Stimulated activated CD4-positive, alpha-beta T cell treated with anti-CD3 and anti-CD28 coated beads, TNF-alpha, amount 100 ng/mL, for 4 hours (primary cell): Measurements from ENCODE around the gene FRMPD4.

Experiments
- DNase-seq, 3 experiments: peaks; one replicate each; pipeline ENCODE4 v3.0.0-alpha.2; 2020; ENCODE audit warnings: low read depth in 3 of 3

Gene FRMPD4

DNA sequence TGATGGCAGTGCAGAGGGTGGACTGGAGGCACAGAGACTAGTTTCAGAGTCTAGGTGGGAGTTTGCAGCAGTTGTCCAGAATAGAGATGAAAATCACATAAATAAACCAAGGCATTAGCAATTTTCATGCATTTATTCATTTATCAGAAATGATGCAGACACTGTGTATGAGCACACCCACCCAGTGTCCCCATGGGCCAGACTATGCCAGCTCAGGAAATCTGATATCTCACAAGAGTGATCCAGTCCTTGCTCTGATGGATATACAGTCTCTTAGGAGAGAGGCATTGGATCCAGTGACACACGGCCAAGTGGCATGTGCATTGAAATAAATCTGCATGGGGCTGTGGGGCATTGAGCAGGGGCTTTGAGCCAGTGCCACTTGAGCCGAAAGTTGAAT, 228.2 kb downstream of the FRMPD4 start:
- DNase-seq = no peak

DNA sequence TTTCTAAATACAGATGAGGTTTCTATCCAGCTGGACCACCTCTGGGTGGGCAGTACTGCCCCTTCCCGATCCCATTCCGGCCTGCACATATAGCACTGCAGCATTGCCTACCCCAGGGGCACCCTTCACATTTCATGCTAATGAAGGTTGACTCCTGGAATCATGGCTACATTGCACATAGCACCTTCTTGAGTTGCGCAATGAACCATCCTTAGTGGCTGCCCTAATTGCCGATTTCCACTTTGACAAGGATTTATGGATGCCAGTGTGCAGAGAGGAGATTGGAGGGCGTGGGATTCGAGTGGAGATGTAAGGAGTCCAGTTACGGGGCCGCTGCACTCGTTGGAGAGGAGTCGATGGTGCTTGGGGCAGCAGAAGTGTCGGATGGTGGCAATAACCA, 229.0 kb downstream of the FRMPD4 start:
- no peak for DNase-seq

DNA sequence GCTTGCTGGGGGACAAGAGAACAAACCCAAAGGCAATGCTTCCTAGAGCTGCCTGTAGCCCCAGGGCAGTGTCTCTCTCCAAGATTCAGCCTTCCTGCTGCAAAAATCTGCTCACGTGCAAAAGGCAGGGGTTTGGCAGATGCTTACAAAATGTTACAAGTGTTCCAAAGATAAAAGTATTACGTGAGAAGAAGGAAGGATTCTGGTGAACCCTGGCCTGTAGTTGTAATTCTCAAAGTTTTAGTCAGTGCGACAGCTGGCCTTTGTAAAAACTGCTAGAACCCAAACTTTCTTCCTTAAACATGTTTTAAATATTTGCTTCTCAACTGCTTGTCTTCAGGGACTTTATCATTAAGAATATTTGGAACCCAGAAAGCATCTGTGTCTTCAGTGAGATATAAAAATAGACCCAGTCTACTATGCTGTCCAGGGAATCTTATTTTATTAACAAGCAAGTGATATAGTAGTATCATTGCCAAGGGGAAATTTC, 232.3 kb downstream of the FRMPD4 start:
- DNase-seq = no peak

DNA sequence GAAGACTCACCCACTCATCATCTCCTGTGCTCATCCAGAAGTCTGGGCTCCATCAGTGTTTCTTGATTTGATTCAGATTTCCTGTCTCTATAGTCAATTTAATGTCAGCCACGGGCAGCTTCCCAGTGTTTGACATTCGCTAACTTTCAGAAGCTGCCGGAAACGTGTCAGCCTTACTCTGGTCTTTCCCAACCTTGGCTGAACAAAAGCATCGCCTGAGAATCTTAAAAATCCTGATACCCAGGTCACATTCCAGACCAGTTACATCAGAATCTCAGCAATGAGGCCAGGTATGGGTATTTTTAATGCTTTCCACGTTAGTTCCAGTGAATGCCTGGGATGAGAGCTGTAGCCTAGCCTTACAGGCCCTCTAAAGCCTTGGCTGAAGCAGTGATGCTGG, 233.8 kb downstream of the FRMPD4 start:
- no peak for DNase-seq

DNA sequence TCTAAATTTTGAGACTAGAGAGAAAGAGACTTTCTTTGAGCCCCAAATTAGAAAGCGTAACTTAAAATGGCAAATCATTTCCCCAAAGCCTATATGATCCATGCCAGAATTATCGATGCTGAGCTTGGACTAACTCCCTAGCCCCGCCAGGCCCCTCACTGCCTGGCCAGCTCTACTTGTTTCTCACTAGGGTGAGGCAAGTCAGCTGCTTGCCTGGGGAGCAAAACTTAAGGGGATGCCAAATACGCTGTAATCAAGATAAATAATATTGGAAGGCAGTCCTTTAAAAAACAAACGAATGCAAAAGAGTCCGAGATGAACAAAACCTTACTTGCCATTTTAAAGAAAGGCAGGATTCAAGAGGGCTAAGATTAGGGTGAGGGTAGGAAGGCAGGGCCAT, 236.0 kb downstream of the FRMPD4 start:
- no peak for DNase-seq

DNA sequence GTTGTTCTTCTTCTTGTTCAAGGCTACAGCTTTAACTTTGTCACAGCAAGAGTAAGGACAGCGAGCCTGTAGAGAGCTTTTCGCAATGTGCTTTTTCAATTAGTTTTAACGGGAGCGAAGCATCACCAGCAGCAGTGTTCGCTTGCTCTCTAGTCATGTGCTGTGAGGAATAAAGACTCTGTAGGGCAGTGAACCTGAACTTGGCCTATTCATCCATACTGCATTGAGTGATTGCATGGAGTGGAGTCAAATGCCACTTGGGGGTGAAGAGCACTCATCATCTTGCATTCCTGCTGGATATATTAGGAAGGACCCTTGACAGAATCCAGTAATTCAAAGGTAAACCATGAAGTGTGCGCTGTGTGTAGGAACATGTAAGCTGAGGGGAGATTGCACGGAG, 240.0 kb downstream of the FRMPD4 start:
- DNase-seq = no peak

DNA sequence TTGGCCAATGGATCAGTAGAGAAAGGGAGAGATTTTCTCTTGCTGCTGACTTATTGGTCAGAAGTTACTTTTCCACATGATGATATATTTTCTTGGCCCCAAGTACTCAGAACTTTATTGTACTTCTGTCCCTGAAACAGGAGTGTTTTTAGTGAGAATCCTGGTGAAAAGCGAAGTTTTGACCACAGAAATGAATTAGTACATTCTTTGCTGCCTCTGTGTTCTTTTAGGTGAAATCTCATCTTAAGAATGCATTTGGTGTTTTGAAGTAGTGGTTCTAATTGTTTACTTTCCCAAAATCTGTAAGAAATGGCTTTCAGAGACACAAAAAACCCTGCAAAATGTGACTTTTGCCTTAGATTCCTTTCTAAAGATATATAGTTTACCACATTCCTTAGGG, 240.4 kb downstream of the FRMPD4 start:
- DNase-seq = no peak

DNA sequence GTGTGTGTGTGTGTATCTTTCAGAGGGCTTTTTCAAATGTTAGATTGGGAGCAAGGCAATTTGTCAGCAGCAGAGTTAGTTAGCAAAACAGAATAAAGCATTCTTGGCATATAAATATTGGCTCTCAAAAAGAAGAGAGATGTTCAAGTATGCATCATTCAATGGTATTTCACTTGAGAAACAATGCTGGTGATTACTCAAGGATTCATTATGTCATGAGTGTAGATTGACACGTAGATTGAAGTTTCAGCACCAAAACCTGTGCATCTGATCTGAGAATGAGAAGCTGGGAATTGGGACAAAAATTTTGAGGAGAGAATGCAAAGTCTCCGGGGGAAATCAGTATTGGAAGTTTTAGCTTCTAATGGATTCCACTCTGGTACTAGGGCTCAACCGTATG, 241.4 kb downstream of the FRMPD4 start:
- no peak for DNase-seq

DNA sequence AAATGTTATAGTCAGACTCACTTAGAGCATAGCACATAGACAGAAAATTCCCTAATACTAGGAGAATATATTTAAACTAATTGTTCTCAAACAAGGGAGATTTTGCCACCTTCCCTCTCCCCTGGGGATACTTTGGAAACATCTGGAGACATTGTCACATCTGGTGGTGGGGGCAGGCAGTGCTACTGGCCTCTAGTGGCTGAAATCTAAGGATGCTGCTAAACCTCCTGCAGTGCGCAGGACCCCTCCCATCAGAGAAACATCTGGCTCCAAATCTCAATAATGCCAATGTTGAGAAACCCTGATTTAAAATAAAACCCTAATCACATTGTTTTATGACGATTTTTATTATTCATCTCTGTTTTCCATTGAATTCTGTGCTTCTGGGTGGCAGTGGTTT, 244.9 kb downstream of the FRMPD4 start:
- DNase-seq = no peak

DNA sequence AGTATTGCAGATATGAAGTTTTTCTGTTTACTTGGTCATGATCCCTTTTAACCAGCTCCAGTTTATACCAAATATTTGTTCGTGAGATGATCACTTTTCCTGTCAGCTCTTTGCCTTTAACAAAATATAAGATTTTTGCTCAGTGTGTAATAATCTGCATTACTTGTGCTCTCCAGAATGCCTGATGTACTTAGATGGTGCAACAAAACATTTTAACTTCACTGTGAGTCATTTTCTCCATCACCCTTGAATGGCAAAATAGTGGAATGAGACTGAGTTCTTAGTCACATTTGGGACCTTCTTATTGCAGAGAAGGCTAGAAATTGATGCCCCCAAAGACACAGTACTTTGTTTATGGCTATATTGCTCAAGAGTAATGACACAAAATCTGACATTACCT, 252.0 kb downstream of the FRMPD4 start:
- no peak for DNase-seq

DNA sequence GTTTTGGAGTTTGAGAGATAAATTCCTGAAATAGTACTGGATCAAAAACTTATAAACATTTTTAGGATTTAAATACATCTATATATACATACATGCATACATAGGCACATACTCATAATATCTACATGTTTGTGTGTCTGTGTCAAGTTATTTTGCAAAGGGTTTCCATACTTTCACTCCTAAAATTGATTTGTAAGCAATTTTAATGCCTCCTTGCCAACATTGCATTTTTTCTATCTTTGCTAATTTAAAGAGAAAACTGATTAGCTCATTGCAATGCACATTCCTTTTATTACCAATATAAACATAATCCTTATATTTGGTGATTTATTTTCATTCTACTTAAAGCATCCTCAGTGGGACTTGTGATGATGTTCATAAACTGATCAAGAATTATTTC, 258.3 kb downstream of the FRMPD4 start:
- no peak for DNase-seq

DNA sequence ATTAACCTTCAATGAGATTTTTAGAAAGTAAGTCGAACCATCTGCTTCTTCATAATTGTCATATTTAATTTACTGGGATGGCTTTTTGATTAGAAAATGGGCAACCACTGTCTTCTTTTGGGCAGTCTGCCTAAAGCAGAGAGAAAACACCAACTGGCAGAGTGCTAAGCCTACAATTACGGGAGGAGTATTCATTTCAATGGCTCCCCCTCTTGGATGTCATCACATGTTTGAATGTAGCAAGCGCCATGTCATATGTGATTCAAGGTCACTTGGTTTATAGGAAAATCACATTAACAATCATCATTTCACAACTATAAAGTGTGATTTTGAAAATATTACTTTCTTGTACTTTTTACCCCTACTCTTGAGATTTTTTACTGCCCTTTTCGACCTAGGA, 261.9 kb downstream of the FRMPD4 start:
- no peak for DNase-seq

DNA sequence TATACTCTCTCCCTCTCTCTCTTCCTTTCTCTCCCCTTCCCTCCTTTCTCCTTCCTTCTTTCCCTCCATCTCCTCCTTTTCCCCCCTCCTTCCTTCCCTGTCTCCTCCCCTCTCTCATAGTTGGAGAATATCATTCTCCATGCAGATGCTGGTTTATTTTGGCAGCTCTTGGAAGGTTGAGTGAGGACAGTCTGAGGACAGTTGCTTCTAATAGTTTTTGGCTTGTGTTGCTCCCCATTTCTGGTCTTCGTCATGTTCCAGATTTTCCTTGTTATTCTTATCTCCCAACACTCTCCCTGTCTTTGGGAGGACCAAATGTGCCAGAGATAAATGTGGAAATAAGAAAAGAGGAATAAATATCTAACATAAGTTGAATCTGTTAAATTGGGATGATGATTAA, 263.0 kb downstream of the FRMPD4 start:
- no peak for DNase-seq

DNA sequence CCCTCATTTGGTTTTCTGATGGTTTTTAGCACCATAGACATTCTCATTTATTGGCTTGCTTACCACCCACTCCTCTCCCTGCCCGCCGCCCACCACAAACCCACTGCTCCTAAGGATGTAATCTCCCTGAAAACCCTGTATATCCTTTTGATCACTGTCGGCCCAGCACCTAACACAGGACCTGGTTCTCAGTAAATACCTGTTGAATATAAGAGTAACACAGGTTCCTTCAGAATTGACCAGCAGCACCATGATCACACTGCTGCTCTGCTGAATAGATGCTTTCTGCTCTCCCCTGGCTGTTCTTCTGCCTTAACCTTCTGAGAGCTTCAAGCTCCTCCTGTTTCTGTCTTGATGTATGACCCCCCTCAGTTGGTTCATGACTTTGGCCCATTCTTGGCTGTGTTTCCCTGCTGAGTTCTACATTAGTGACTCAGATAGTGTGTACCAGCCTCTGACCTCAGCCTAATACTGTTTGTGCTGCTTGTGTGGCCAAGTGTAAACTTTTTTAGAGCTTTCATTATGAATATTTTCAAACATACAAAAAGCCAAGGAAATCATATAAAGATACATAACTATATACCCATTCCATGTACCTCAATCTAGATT, 265.3 kb downstream of the FRMPD4 start:
- no peak for DNase-seq

DNA sequence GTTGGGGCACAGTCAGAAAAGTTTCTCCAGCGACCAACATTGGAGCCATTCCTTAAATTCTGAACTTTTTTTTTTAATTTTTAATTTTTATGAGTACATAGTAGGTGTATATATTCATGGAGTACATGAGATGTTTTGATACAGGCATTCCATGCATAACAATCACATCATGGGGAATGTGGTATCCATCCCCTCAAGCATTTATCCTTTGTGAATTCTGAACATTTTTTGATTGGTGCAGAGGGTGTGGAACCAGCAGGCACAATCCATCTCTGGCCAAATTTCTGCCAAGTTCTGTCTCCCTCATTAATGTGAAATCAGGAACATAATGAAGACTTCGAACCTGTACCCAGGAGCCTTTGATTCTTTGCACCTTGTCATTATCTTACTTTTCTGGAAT, 267.0 kb downstream of the FRMPD4 start:
- no peak for DNase-seq

DNA sequence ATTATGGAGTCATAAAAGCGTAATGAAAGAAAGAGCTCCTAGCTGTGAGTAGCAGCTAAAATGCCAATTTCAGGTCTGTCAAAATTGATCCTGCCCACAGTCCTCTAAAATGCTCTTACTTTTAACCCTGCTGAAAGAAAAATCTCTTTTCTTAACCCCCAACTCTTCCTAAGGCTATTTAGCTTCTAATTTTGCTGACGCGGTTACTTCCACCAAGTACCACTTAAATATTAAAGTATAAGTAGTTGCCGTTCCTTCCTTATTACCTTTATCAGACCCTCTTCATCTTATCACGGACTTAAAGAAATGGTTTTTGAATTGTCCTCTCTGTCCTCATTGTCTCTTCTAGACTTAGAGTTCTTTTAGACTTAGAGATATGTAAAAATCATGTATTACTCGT, 272.2 kb downstream of the FRMPD4 start:
- DNase-seq = no peak

DNA sequence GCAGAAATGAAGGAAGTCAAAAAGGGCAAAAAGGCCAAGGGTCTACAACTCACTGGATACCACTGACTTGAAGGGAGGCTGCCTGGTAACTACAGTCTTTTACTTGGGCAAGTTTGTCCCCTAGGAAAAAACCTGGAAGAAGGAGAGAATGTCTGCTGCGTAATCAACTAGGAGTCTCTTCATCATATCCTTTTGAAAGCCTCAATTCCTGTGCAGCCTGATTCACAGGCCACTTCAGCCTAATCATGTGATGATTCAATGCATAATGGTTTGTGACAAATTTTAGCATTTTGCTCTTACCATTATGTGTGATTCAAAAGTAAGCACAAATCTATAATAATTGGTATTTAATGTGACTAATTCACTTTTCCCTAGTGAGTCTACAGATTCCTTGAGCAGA, 273.6 kb downstream of the FRMPD4 start:
- no peak for DNase-seq

DNA sequence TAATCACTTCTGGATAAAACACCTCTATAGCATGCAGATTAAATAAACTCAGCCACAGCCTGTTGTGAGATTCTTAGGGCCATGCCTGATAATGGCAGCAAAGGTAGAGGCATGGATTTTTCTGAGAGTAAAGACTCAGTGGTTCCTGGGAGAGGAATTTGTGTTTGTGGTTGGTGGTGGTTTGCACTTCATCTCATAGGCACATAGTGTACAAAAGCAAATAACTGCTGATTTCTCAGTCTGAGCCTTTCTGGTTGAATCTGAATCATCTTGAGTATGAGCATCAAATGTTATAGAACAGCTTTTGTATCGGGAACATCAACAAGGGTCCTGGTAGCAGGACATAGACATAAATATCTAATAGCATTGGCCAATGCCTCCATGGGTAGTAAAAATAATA, 274.3 kb downstream of the FRMPD4 start:
- no peak for DNase-seq

DNA sequence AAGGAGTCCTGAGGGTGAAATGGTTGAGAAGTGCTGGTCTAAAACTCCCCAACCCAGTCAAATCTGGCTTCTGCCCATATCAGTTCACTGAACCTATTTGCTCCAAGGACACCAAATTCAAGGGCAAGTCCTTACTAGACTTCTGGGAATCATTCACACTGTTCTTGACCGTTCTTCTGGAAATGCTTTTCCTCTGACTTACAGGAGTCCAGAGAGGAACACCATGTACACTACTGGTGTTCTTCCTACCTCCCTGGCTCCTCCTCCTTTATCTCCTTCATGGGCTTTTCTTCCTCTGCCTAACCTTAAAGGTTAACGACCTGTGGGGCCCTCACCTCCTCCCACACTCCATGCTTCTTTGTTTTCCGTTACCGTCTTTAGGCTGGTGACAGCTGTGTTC, 281.3 kb downstream of the FRMPD4 start:
- DNase-seq = no peak

DNA sequence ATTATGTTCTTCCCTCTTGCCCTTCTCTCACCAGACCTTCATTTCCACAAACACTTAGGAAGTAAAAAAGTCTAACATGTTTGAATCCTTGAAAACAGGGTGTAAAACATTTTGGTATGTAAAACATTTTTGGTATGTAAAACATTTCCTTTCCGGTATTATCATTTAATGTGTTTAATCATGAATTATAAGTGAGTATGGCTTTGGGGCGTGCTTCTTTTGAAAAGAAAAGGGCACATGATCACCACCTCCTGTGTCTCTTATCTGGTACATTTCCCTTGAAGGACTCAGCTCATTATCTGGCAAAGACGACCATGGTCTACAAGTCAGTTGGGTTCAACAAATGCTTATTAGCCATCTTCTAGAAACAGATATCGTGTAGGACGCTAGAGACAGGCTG, 283.6 kb downstream of the FRMPD4 start:
- DNase-seq = no peak

DNA sequence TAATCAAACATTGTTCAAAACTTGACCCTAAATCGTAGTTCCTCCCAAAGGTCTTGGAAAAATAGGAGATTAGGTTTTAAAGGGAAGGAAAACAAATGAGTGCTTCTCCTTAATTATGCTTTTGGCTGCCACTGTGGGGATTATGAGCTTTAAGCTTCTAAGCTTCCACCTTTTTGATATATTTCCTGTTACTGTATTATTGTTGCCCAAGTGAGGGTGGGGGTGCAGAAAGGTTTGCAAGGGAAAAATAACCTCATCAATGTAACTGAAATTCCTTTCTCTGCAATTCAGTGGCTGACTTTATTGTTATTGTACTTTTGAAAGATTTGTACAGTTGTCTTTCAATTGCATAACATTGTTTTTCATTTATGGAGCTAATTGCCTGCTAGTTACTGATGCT, 285.1 kb downstream of the FRMPD4 start:
- no peak for DNase-seq

DNA sequence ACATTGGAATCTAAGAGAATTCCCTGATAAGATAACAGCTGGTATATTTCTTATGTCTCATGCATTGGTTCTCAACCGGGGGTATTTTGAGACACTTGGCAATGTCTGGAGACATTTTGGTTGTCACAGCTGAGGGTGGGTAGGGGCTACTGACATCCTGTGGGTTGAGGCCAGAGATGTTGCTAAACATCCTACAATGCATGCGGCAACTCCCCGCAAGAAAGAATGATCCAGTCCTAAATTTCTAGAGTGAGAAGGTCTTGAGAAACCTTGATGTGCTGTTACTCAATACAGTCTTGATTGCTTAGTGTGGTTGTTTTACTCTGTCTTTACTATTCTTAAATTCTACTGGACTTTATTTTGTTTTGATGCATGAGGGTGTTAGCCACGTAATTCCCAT, 287.2 kb downstream of the FRMPD4 start:
- no peak for DNase-seq

DNA sequence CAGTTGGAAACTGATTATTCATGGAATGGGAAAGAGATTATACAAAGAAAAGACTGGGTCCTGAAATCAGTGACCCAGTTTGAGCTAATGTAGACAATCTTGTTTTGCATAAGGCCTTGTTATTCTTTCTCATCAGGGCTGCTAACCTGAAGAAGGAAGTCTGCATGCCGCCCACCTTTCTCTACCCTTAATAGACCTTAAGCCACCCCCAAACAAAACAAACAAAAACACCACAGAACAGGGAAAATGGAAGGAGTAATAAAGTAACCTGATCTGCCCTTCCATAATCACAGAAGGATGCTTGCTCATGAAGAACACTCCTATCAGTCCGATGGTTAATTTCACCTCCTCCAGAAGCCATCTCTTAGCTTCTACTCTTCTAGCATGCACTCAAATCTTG, 288.1 kb downstream of the FRMPD4 start:
- DNase-seq = no peak

DNA sequence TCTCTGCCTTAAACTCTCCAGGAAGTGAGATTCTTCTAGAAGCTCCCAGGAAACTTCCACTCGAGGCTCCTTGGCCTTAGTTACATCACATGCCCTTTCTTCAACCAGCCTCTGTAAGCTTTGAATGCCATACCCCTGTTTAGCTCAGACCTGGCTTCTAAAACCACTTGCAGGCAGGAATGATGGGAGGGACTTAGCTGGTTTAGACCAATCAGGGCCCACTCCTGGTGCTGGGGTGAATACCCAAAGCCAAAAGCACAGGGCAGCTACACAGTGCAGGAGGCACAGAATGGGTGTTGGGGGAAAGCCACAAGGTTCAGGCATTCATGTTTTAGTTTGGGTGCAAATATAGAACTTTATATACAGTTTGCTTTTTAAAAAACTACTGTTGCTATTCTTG, 296.2 kb downstream of the FRMPD4 start:
- no peak for DNase-seq

DNA sequence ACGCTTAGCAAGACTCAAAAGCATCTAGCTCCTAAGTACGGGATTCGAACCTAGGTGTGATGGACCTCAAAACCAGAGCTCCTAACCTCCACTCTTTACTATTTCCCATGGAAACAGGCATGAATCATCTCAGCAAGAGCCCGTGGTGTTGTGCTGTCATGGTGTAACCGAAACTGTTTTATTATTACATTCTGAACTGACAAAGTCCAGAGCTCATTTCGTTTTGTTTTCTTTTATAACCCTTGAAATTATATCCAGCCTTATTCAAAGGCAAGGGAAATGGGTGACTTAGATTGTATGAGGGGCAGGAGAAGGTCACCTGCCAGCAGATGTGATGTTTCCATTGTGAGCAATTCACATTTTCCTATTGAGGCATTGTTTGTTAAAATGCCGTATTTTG, 301.1 kb downstream of the FRMPD4 start:
- DNase-seq = no peak
